ENCODE measurements around the gene TMEM132C.

The TMEM132C gene

GRCh38 chr12:128675576-128675975 is 408.6 kb downstream of the TMEM132C start:
- DNase-seq: no peak

GRCh38 chr12:128680555-128680954 is 413.6 kb downstream of the TMEM132C start:
- DNase-seq: no peak

GRCh38 chr12:128682548-128683275 is 415.7 kb downstream of the TMEM132C start:
- no peak for DNase-seq

GRCh38 chr12:128684352-128684751 is 417.4 kb downstream of the TMEM132C start:
- DNase-seq: no peak

- DNase-seq: no peak
Observed at GRCh38 chr12:128685903-128686475, 419.0 kb downstream of the TMEM132C start.

- DNase-seq: no peak
Observed at GRCh38 chr12:128687851-128688250, 420.9 kb downstream of the TMEM132C start.

GRCh38 chr12:128690641-128691040 is 423.7 kb downstream of the TMEM132C start:
- peak in 1 of 3 experiments; percentile 30 for DNase-seq

- DNase-seq: no peak
Observed at GRCh38 chr12:128693115-128693514, 426.1 kb downstream of the TMEM132C start.

GRCh38 chr12:128693771-128694170 is 426.8 kb downstream of the TMEM132C start:
- DNase-seq: no peak

GRCh38 chr12:128694445-128694844 is 427.5 kb downstream of the TMEM132C start:
- DNase-seq: no peak

- no peak for DNase-seq
Observed at GRCh38 chr12:128695697-128696096, 428.7 kb downstream of the TMEM132C start.

- DNase-seq: no peak
Observed at GRCh38 chr12:128698301-128698972, 431.5 kb downstream of the TMEM132C start.

GRCh38 chr12:128699106-128699505 is 432.1 kb downstream of the TMEM132C start:
- DNase-seq: no peak

GRCh38 chr12:128702371-128702770 is 435.4 kb downstream of the TMEM132C start:
- no peak for DNase-seq

- DNase-seq: no peak
Observed at GRCh38 chr12:128705140-128705539, 438.2 kb downstream of the TMEM132C start.

- DNase-seq: no peak
Observed at GRCh38 chr12:128707488-128707887, 440.5 kb downstream of the TMEM132C start.

GRCh38 chr12:128708789-128709188 is 441.8 kb downstream of the TMEM132C start:
- DNase-seq: no peak

- no peak for DNase-seq
Observed at GRCh38 chr12:128709660-128710059, 442.7 kb downstream of the TMEM132C start.

- no peak for DNase-seq
Observed at GRCh38 chr12:128711486-128711885, 444.5 kb downstream of the TMEM132C start.

- DNase-seq: no peak
Observed at GRCh38 chr12:128712622-128713021, 445.7 kb downstream of the TMEM132C start.

GRCh38 chr12:128715485-128715884 is 448.5 kb downstream of the TMEM132C start:
- no peak for DNase-seq

- DNase-seq: no peak
Observed at GRCh38 chr12:128724468-128725046, 457.6 kb downstream of the TMEM132C start.

GRCh38 chr12:128726886-128727285 is 459.9 kb downstream of the TMEM132C start:
- DNase-seq: peak in 1 of 3 experiments; percentile 41

- no peak for DNase-seq
Observed at GRCh38 chr12:128727461-128727860, 460.5 kb downstream of the TMEM132C start.

Measured in NCI-H1417 (cell line).